A673 (cell line): ENCODE results near the gene BTBD9. TPM values are rescaled to one million over a fixed set of nuclear protein-coding genes. Genes with fewer than 3 reads are reported as not detected.

ENCODE experiments used
- BruUV-seq: library from RNA; stranded (reverse); fragments of 400-500 nt; replicated peaks from 2 replicates; lab custom pipeline; 2021; lab: Mats Ljungman, UMichigan
- CTCF ChIA-PET: fragments of 300-600 bp; sonication (Branson Sonifier 250); formaldehyde crosslinking; loops from one replicate; lab custom pipeline; 2022; ENCODE audit warnings: antibody characterized with exemption; lab: Charles Lee
- POLR2A ChIA-PET: fragments of 300-600 bp; sonication (Branson Sonifier 250); formaldehyde crosslinking; loops from one replicate; lab custom pipeline; 2022; ENCODE audit warnings: antibody characterized with exemption; ENCODE audit not compliant: low non-redundant PET; lab: Charles Lee
- DNase-seq: peaks from one replicate; pipeline ENCODE4 v3.0.0-alpha.2; 2015; ENCODE audit warnings: low spot score
- H3K27ac ChIP-seq: fragments of 200-600 bp; sonication (generic); 2 replicates; pipeline ENCODE4 v1.5.1; 2016; ENCODE audit warnings: mixed run types, low read depth, mild to moderate bottlenecking, mixed read lengths, antibody characterized with exemption, low read length; ENCODE audit not compliant: poor library complexity, severe bottlenecking
- H3K27me3 ChIP-seq: fragments of 200-600 bp; sonication (generic); replicated peaks from 2 replicates; pipeline ENCODE4 v1.6.1; 2017; ENCODE audit warnings: mixed run types, low read depth, mild to moderate bottlenecking, mixed read lengths, antibody characterized with exemption, low read length; ENCODE audit not compliant: insufficient read depth, poor library complexity
- H3K36me3 ChIP-seq: fragments of 200-600 bp; sonication (generic); 2 replicates; pipeline ENCODE4 v1.6.1; 2016; ENCODE audit warnings: mixed run types, mild to moderate bottlenecking, mixed read lengths, antibody characterized with exemption, low read length; ENCODE audit not compliant: insufficient read depth, poor library complexity, severe bottlenecking
- H3K4me1 ChIP-seq: fragments of 200-600 bp; sonication (generic); 2 replicates; pipeline ENCODE4 v1.6.1; 2017; ENCODE audit warnings: mixed run types, mild to moderate bottlenecking, mixed read lengths, antibody characterized with exemption, low read length; ENCODE audit not compliant: insufficient read depth, poor library complexity, severe bottlenecking
- H3K4me3 ChIP-seq: fragments of 200-600 bp; sonication (generic); 2 replicates; pipeline ENCODE4 v1.5.1; 2016; ENCODE audit warnings: low read depth, mixed run types, mild to moderate bottlenecking, mixed read lengths, low read length; ENCODE audit not compliant: poor library complexity, severe bottlenecking
- H3K9me3 ChIP-seq: fragments of 200-600 bp; sonication (generic); 2 replicates; pipeline ENCODE4 v1.6.1; 2016; ENCODE audit warnings: mixed run types, low read depth, mild to moderate bottlenecking, mixed read lengths, antibody characterized with exemption, low read length; ENCODE audit not compliant: poor library complexity, severe bottlenecking
- EZH2 ChIP-seq: fragments of 200-600 bp; sonication (generic); IDR thresholded peaks from 2 replicates; pipeline ENCODE4 v1.6.1; 2017; ENCODE audit warnings: borderline replicate concordance, low read depth, mild to moderate bottlenecking, mixed read lengths, antibody characterized with exemption, low read length; ENCODE audit not compliant: poor library complexity, severe bottlenecking
- intact Hi-C: fragments of 100-400 bp; cut with micrococcal nuclease; formaldehyde crosslinking; loops from one replicate; pipeline ENCODE4 v1.10.0; 2022; ENCODE audit not compliant: unreplicated experiment
- total RNA-seq: library from RNA; stranded (reverse); gene quantifications from 2 replicates; pipeline ENCODE4 v1.2.3, GENCODE V29; 2021
- TF ChIP-seq, protein P1 (sequence below): fragments of 300-800, 200-600 bp; sonication (generic); conservative IDR thresholded peaks from 2 replicates; pipeline ENCODE4 v1.5.1; 2017; ENCODE audit warnings: low read depth, mild to moderate bottlenecking, antibody characterized with exemption, low read length, moderate library complexity, mixed read lengths

BTBD9 gene
- total RNA-seq, 1 experiment from 2014 or later: 8.0 TPM

DNA sequence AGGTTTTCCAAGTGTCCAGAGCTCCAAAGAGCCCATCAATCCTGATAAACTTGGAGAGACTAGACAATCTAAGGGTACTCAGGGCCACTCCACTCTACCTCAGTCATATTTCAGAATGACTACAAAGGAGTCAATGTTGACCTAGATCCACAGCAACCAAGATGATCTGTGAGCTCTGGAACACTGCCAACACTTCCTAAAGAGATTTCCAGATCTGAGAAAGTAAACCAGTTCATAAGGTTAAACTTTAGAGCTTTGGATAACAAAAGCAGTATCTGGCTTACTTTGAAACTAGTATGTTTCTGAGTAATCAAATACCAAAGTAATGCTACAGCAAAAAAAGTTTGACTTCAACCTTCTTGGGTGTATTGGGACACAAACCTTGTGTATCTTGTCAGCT is 122.7 kb downstream of the BTBD9 start:
- intact Hi-C loops: no loop called here
- BruUV-seq: no TSS peak
- ChIA-PET CTCF (no interaction called here), POLR2A (no interaction called here)
- TF ChIP-seq EZH2: no peak
- TF ChIP-seq, protein P1, sequence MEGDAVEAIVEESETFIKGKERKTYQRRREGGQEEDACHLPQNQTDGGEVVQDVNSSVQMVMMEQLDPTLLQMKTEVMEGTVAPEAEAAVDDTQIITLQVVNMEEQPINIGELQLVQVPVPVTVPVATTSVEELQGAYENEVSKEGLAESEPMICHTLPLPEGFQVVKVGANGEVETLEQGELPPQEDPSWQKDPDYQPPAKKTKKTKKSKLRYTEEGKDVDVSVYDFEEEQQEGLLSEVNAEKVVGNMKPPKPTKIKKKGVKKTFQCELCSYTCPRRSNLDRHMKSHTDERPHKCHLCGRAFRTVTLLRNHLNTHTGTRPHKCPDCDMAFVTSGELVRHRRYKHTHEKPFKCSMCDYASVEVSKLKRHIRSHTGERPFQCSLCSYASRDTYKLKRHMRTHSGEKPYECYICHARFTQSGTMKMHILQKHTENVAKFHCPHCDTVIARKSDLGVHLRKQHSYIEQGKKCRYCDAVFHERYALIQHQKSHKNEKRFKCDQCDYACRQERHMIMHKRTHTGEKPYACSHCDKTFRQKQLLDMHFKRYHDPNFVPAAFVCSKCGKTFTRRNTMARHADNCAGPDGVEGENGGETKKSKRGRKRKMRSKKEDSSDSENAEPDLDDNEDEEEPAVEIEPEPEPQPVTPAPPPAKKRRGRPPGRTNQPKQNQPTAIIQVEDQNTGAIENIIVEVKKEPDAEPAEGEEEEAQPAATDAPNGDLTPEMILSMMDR: no peak
- H3K4me3 ChIP-seq: no peak overlapping the region
- no peaks in the 10 kb centered on the region for H3K27me3 ChIP-seq
- H3K9me3 ChIP-seq: no peaks in the 10 kb centered on the region
- H3K36me3 ChIP-seq: no peaks in the 10 kb centered on the region
- H3K4me1 ChIP-seq: no peaks in the 10 kb centered on the region
- no peak for DNase-seq
- H3K27ac ChIP-seq: no peak overlapping the region

DNA sequence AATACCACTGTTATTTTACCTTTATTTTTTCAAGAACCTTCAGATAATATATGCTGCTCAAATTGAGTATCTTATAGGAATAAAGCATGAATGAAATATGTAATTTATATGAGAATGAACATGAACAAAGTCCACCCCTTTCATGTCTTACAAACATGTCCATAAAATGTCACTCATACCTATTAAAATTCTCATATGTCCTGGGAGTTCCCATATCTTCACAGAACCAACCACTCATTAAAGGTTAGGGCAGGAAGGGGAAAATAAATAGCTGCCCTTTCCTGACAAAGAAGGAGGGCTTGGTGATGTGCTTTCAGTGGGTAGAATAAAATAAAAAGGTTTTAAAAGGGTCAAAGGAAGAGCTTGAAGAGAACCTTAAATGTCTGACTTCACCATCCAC is 125.3 kb downstream of the BTBD9 start:
- Histone ChIP-seq H3K27me3 (no peaks in the 10 kb centered on the region), H3K36me3 (no peaks in the 10 kb centered on the region), H3K27ac (no peak overlapping the region), H3K9me3 (no peaks in the 10 kb centered on the region), H3K4me3 (no peak overlapping the region), H3K4me1 (no peaks in the 10 kb centered on the region)
- no peak for DNase-seq
- intact Hi-C loops: no loop called here
- POLR2A ChIA-PET: no interaction called here
- CTCF ChIA-PET: interaction anchor here (0.6 kb wide), 1 partner anchor 703 kb away, joined by 14 read pairs; no protein-coding TSS in a partner anchor
- TF ChIP-seq, protein P1: no peak
- no peak for TF ChIP-seq EZH2
- BruUV-seq: no TSS peak

DNA sequence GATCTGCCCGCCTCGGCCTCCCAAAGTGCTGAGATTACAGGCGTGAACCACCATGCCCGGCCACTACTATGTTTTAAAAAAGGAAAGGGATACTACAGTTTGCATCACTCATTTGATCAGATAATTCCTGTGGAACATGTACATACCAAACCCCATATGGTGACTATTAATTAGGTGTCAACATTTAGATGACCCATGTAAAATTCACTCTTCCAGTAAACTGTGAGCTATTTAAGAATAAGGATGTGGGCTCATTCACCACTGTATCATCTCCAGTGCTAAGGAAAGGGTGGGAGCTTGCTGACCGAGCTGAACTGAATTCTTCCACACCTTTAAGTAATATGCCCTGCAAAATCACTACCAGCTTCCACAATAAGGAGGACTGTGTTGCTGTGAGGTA is 127.5 kb downstream of the BTBD9 start:
- ChIA-PET POLR2A (no interaction called here), CTCF (no interaction called here)
- BruUV-seq: no TSS peak
- no peak overlapping the region for H3K4me3 ChIP-seq
- intact Hi-C loops: no loop called here
- H3K27ac ChIP-seq: no peak overlapping the region
- no peaks in the 10 kb centered on the region for H3K27me3 ChIP-seq
- TF ChIP-seq, protein P1: no peak
- no peak for TF ChIP-seq EZH2
- no peaks in the 10 kb centered on the region for H3K4me1 ChIP-seq
- DNase-seq: no peak
- no peaks in the 10 kb centered on the region for H3K36me3 ChIP-seq
- H3K9me3 ChIP-seq: no peaks in the 10 kb centered on the region
